Measurements from ENCODE around the gene SLC30A5. TPM values are rescaled to one million over a fixed set of nuclear protein-coding genes. Genes with fewer than 3 reads are reported as not detected.

The SLC30A5 gene
- total RNA-seq, 2 experiments from 2014 or later: 30.2 to 42.6 TPM

DNA sequence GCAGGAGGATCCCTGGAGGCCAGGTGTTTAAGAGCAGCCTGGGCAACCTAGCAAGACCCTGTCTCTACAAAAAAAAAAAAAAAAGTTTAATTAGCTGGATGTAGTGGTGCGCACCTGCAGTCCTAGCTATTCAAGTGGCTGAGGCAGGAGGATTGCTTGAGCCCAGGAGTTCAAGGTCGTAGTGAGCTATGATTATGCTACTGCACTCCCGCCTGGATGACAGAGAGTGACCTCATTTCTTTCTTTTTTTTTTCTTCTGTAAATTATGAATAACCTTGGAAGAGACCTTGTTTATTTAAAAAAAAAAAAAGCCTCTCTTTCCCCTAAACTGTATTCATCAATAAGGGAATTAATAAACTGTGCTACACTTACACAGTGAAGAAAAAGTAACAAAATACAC is 43.6 kb upstream of the SLC30A5 start:
- no peak overlapping the region for H3K4me3 ChIP-seq (ENCODE audit: low read depth, low read length, poor library complexity, severe bottlenecking)
- ChIA-PET POLR2A (interaction anchor here (0.6 to 0.8 kb wide), 5 partner anchors 29 to 1961 kb away, joined by 3 read pairs; no protein-coding TSS in a partner anchor), CTCF (ENCODE audit: unreplicated experiment) (no interaction called here)
- intact Hi-C loops (cut with micrococcal nuclease; ENCODE audit: unreplicated experiment): no loop called here
- no peak for DNase-seq (ENCODE audit: low spot score)
- no peaks in the 10 kb centered on the region for H4K20me1 ChIP-seq (ENCODE audit: insufficient read depth, low read length)
- H3K27ac ChIP-seq (ENCODE audit: low read depth, low read length, poor library complexity, severe bottlenecking): no peak overlapping the region
- no peaks in the 10 kb centered on the region for H3K9me3 ChIP-seq (ENCODE audit: low read length)
- no peaks in the 10 kb centered on the region for H3K9me2 ChIP-seq (ENCODE audit: insufficient read depth, low read length)
- H3K36me3 ChIP-seq (ENCODE audit: insufficient read depth, low read length): no peaks in the 10 kb centered on the region
- no TSS peak for BruUV-seq (replicated peaks)
- no peaks in the 10 kb centered on the region for H3K79me2 ChIP-seq (ENCODE audit: insufficient read depth, low read depth, low read length)
- H3K4me2 ChIP-seq (ENCODE audit: low read length): no peak overlapping the region
- H3K4me1 ChIP-seq (ENCODE audit: insufficient read depth, low read length, poor library complexity, severe bottlenecking): no peaks in the 10 kb centered on the region
- H2AFZ ChIP-seq (ENCODE audit: low read length): no peak overlapping the region
- no peak for TF ChIP-seq EZH2phosphoT487 (IDR thresholded peaks at IDR 0.05; ENCODE audit: borderline replicate concordance, low read depth, low read length)
- TF ChIP-seq, protein P1, sequence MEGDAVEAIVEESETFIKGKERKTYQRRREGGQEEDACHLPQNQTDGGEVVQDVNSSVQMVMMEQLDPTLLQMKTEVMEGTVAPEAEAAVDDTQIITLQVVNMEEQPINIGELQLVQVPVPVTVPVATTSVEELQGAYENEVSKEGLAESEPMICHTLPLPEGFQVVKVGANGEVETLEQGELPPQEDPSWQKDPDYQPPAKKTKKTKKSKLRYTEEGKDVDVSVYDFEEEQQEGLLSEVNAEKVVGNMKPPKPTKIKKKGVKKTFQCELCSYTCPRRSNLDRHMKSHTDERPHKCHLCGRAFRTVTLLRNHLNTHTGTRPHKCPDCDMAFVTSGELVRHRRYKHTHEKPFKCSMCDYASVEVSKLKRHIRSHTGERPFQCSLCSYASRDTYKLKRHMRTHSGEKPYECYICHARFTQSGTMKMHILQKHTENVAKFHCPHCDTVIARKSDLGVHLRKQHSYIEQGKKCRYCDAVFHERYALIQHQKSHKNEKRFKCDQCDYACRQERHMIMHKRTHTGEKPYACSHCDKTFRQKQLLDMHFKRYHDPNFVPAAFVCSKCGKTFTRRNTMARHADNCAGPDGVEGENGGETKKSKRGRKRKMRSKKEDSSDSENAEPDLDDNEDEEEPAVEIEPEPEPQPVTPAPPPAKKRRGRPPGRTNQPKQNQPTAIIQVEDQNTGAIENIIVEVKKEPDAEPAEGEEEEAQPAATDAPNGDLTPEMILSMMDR (conservative IDR thresholded peaks at IDR 0.05; ENCODE audit: low read length): no peak

DNA sequence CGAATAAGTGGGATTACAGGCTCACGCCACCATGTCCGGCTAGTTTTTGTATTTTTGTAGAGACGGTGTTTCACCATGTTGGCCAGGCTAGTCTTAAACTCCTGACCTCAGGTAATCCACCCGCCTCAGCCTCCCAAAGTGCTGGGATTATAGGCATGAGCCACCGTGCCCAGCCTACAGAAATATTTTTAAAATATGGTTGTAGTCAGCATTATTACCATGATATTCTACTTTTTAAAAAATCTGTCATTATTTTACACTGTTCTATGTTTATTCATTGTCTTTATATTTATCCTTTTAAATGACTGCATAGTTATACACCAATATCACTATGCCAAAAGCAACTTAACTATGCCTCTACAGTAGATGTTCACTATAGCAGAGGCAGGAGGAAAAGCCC is 41.6 kb upstream of the SLC30A5 start:
- intact Hi-C loops (cut with micrococcal nuclease; ENCODE audit: unreplicated experiment): no loop called here
- DNase-seq (ENCODE audit: low spot score): no peak
- Histone ChIP-seq H3K4me1 (ENCODE audit: insufficient read depth, low read length, poor library complexity, severe bottlenecking) (no peaks in the 10 kb centered on the region), H3K9me3 (ENCODE audit: low read length) (no peaks in the 10 kb centered on the region), H3K79me2 (ENCODE audit: insufficient read depth, low read depth, low read length) (no peaks in the 10 kb centered on the region), H4K20me1 (ENCODE audit: insufficient read depth, low read length) (no peaks in the 10 kb centered on the region), H3K27ac (ENCODE audit: low read depth, low read length, poor library complexity, severe bottlenecking) (no peak overlapping the region), H3K9me2 (ENCODE audit: insufficient read depth, low read length) (no peaks in the 10 kb centered on the region), H3K4me3 (ENCODE audit: low read depth, low read length, poor library complexity, severe bottlenecking) (no peak overlapping the region), H3K4me2 (ENCODE audit: low read length) (no peak overlapping the region), H2AFZ (ENCODE audit: low read length) (no peak overlapping the region), H3K36me3 (ENCODE audit: insufficient read depth, low read length) (no peaks in the 10 kb centered on the region)
- BruUV-seq (replicated peaks): no TSS peak
- ChIA-PET POLR2A (no interaction called here), CTCF (ENCODE audit: unreplicated experiment) (no interaction called here)
- no peak for TF ChIP-seq EZH2phosphoT487 (IDR thresholded peaks at IDR 0.05; ENCODE audit: borderline replicate concordance, low read depth, low read length)
- TF ChIP-seq, protein P1 (conservative IDR thresholded peaks at IDR 0.05; ENCODE audit: low read length): no peak

DNA sequence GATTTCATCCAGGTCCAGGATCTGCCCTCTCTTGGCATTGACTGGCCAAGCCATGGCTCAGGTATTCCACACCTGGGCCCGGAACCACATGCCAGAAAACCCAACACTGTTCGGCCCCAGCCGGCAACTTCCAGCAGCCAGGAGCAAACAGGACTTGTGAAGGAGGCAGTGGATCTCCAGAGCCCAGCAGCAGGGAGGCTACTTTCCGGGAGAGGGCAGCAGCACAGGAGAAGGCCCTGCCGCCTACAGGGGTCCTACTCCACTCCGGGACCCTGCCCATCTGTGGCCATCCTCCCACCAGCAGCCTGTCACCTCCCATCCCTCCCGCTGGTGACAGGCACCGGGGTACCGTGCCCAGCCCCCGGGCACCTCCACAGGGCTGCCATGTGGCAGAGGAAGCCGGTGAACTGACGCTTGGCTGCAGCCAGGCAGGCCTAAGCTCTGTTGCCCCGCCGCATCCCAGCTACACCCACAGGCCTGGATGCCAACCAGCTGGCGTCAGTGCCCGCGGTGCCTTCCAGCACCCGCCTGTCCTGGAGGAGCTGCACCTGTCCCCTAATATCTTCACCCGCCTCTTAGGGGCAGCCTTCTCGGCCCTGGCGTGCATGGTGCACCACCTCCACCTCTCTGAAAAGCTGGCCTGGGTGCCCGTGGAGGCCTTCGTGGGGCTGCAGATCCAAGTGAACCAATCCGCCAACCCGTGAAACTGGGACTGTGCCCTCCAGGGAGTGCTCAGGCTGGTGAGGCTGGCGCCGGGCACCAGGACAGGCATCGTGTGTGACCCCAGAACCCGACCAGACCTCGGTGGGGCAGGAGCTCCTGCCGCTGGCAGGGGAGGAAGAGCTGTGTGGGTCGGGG is 18.9 kb upstream of the SLC30A5 start:
- no peak for TF ChIP-seq EZH2phosphoT487 (IDR thresholded peaks at IDR 0.05; ENCODE audit: borderline replicate concordance, low read depth, low read length)
- TF ChIP-seq, protein P1 (conservative IDR thresholded peaks at IDR 0.05; ENCODE audit: low read length): no peak
- Histone ChIP-seq H3K36me3 (ENCODE audit: insufficient read depth, low read length) (no peaks in the 10 kb centered on the region), H3K79me2 (ENCODE audit: insufficient read depth, low read depth, low read length) (no peaks in the 10 kb centered on the region), H3K9me3 (ENCODE audit: low read length) (no peaks in the 10 kb centered on the region), H3K27ac (ENCODE audit: low read depth, low read length, poor library complexity, severe bottlenecking) (no peak overlapping the region), H2AFZ (ENCODE audit: low read length) (no peak overlapping the region), H3K9me2 (ENCODE audit: insufficient read depth, low read length) (no peaks in the 10 kb centered on the region), H4K20me1 (ENCODE audit: insufficient read depth, low read length) (no peaks in the 10 kb centered on the region), H3K4me2 (ENCODE audit: low read length) (no peak overlapping the region), H3K4me3 (ENCODE audit: low read depth, low read length, poor library complexity, severe bottlenecking) (no peak overlapping the region), H3K4me1 (ENCODE audit: insufficient read depth, low read length, poor library complexity, severe bottlenecking) (no peaks in the 10 kb centered on the region)
- no peak for DNase-seq (ENCODE audit: low spot score)
- POLR2A ChIA-PET: interaction anchor here (0.6 kb wide), 1 partner anchor 230 kb away, joined by 3 read pairs; no protein-coding TSS in a partner anchor
- CTCF ChIA-PET (ENCODE audit: unreplicated experiment): no interaction called here
- BruUV-seq (replicated peaks): no TSS peak
- intact Hi-C loops (cut with micrococcal nuclease; ENCODE audit: unreplicated experiment): no loop called here

Measured in OCI-LY7 (cell line).